KMS-11 (cell line): ENCODE data around the gene TASP1.

ENCODE experiments used
- H2AFZ ChIP-seq: fragments of 200-600 bp; sonication (generic); 2 replicates; pipeline ENCODE4 v1.6.1; 2016; ENCODE audit warnings: antibody characterized with exemption, mixed run types, low read depth
- H3K27ac ChIP-seq: fragments of 200-600 bp; sonication (generic); 2 replicates; pipeline ENCODE4 v1.6.1; 2016; ENCODE audit warnings: mild to moderate bottlenecking, mixed run types
- H3K27me3 ChIP-seq: fragments of 200-600 bp; sonication (generic); 2 replicates; pipeline ENCODE4 v1.6.1; 2017; ENCODE audit warnings: mild to moderate bottlenecking, low read depth, mixed run types, moderate library complexity; ENCODE audit not compliant: insufficient read depth
- H3K36me3 ChIP-seq: fragments of 200-600 bp; sonication (generic); 2 replicates; pipeline ENCODE4 v1.6.1; 2017; ENCODE audit warnings: mild to moderate bottlenecking, mixed run types; ENCODE audit not compliant: insufficient read depth
- H3K4me1 ChIP-seq: fragments of 200-600 bp; sonication (generic); 2 replicates; pipeline ENCODE4 v1.6.1; 2016; ENCODE audit warnings: mild to moderate bottlenecking, low read depth, mixed run types; ENCODE audit not compliant: poor library complexity, severe bottlenecking
- H3K4me2 ChIP-seq: fragments of 200-600 bp; sonication (generic); 2 replicates; pipeline ENCODE4 v1.7.0; 2016; ENCODE audit warnings: mild to moderate bottlenecking, mixed run types
- H3K4me3 ChIP-seq: fragments of 200-600 bp; sonication (generic); IDR thresholded peaks from 2 replicates; pipeline ENCODE4 v1.6.1; 2017; ENCODE audit warnings: low read depth, low read length, mixed read lengths; ENCODE audit not compliant: insufficient read depth
- H3K79me2 ChIP-seq: fragments of 200-600 bp; sonication (generic); 2 replicates; pipeline ENCODE4 v1.6.1; 2016; ENCODE audit warnings: low read depth, mixed run types; ENCODE audit not compliant: insufficient read depth
- H3K9ac ChIP-seq: fragments of 200-600 bp; sonication (generic); 2 replicates; pipeline ENCODE4 v1.6.1; 2016; ENCODE audit warnings: mild to moderate bottlenecking, mixed run types
- H4K20me1 ChIP-seq: fragments of 200-600 bp; sonication (generic); 2 replicates; pipeline ENCODE4 v1.6.1; 2016; ENCODE audit warnings: mild to moderate bottlenecking, mixed run types; ENCODE audit not compliant: insufficient read depth
- TF ChIP-seq, protein P1 (sequence below): fragments of 200-600 bp; sonication (generic); conservative IDR thresholded peaks from 2 replicates; pipeline ENCODE4 v1.6.1; 2017; ENCODE audit warnings: low read depth, mild to moderate bottlenecking, antibody characterized with exemption, low read length, moderate library complexity, mixed read lengths

The TASP1 gene

DNA sequence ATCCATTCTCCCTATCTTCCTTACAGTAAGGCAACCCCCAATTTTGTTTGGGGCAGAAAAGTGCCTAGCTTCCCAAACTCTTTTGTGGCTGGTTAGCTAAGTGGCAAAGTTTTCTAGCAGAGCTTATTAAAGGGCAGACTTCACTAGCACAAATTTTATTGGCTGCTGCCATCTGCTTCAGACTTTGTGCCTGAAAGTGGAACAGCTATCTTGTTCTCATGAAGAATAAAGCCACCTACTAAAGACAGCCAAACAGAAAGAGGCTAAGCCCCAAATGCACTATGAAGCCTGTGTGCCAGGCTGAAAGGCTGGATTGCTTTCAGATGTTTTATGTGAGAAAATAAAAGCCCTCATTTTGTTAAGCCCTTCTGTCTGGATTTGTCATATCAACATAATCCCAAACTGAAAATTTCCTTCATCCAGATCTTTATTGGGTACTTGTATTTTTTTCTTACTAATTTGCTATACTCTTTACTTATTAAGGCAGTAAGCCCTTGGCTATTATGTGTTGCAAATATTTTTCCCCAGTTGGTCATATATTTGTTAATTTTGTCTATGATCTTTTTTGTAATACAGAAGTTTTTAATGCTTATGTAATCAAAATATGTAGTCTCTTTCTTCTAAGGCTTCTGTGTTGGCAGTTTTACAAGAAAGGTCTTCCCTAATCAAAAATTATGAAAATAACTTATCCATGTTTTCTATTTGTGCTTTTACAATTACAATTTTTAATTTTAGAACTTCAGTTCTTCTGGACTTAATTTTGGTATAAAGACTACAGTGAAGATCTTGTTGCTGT is 191.1 kb downstream of the TASP1 start:
- Histone ChIP-seq H3K4me3 (no peak overlapping the region), H4K20me1 (no peaks in the 10 kb centered on the region), H3K4me2 (no peak overlapping the region), H3K27me3 (no peaks in the 10 kb centered on the region), H3K79me2 (no peaks in the 10 kb centered on the region), H3K4me1 (no peaks in the 10 kb centered on the region), H3K9ac (no peak overlapping the region), H3K27ac (no peak overlapping the region), H2AFZ (no peak overlapping the region), H3K36me3 (no peaks in the 10 kb centered on the region)
- TF ChIP-seq, protein P1, sequence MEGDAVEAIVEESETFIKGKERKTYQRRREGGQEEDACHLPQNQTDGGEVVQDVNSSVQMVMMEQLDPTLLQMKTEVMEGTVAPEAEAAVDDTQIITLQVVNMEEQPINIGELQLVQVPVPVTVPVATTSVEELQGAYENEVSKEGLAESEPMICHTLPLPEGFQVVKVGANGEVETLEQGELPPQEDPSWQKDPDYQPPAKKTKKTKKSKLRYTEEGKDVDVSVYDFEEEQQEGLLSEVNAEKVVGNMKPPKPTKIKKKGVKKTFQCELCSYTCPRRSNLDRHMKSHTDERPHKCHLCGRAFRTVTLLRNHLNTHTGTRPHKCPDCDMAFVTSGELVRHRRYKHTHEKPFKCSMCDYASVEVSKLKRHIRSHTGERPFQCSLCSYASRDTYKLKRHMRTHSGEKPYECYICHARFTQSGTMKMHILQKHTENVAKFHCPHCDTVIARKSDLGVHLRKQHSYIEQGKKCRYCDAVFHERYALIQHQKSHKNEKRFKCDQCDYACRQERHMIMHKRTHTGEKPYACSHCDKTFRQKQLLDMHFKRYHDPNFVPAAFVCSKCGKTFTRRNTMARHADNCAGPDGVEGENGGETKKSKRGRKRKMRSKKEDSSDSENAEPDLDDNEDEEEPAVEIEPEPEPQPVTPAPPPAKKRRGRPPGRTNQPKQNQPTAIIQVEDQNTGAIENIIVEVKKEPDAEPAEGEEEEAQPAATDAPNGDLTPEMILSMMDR = no peak

DNA sequence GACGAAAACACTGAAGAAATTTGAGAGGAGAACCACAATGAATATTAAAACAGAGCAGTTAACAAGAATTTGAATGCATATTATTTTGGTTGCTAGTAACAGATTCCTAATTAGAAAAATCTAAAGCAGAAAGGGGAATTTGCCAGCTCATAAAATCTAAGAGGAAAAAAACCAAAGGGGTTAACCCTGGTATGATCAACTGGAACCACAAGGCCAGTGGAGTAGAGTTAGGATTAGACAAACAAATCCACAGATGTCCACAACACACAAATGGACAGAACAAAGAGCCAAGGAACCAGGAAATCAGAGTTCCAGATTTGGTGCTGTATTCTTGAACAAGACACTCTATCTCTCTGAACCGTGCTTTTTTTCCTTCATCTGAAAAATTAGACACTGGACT is 195.0 kb downstream of the TASP1 start:
- Histone ChIP-seq H3K9ac (no peak overlapping the region), H3K4me1 (no peaks in the 10 kb centered on the region), H3K4me2 (no peak overlapping the region), H4K20me1 (no peaks in the 10 kb centered on the region), H3K27ac (no peak overlapping the region), H3K27me3 (no peaks in the 10 kb centered on the region), H3K4me3 (no peak overlapping the region), H2AFZ (no peak overlapping the region), H3K36me3 (no peaks in the 10 kb centered on the region), H3K79me2 (no peaks in the 10 kb centered on the region)
- TF ChIP-seq, protein P1 = no peak

DNA sequence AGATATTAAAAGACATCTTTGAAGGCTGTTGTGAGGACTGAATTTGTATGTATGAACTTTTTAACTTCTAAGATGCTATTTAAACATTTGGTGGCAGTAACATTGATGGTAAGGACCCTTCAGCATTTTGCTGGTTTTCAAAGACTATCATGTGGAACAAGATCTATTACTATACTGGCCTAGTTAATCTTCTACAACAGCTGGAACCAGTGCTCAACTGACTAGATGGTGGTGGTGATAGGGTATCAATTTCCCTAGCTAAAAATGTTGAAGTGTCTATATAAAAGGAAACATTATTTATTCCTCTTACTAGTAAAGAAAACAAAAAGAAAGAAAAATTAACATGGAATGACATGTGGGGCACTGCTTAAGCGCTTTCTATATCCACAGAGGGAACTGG is 195.7 kb downstream of the TASP1 start:
- Histone ChIP-seq H3K4me3 (no peak overlapping the region), H3K36me3 (no peaks in the 10 kb centered on the region), H3K27me3 (no peaks in the 10 kb centered on the region), H3K9ac (no peak overlapping the region), H3K79me2 (no peaks in the 10 kb centered on the region), H3K4me1 (no peaks in the 10 kb centered on the region), H3K4me2 (no peak overlapping the region), H3K27ac (no peak overlapping the region), H2AFZ (no peak overlapping the region), H4K20me1 (no peaks in the 10 kb centered on the region)
- TF ChIP-seq, protein P1 = no peak

DNA sequence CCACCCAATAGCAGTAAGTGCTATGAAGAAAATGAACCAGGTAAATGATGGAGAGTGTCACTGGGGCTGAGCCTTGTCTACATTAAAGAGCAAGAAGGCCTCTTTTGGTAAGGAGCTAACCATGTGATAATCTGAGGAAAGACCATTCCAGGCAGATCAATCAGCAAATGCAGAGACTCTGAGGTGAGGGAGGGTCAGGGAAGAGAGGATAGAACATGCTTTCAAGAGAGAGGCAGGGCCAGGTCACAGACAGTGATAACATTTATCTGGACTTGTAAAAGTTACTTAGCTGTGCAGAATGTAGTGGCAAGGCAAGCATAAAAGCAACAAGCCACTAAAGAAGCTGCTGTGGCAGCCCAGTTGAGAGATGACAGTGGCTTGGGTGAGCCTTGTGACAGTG is 197.3 kb downstream of the TASP1 start:
- no peaks in the 10 kb centered on the region for H3K79me2 ChIP-seq
- TF ChIP-seq, protein P1 = no peak
- no peaks in the 10 kb centered on the region for H3K36me3 ChIP-seq
- H2AFZ ChIP-seq = no peak overlapping the region
- no peaks in the 10 kb centered on the region for H3K27me3 ChIP-seq
- H3K9ac ChIP-seq = no peak overlapping the region
- no peaks in the 10 kb centered on the region for H3K4me1 ChIP-seq
- H3K4me3 ChIP-seq = no peak overlapping the region
- H3K4me2 ChIP-seq = no peak overlapping the region
- no peak overlapping the region for H3K27ac ChIP-seq
- no peaks in the 10 kb centered on the region for H4K20me1 ChIP-seq
